ENCODE data around the gene ITGA6.
A peak's percentile ranks its signal among the peaks of the same experiment; 100 is the strongest.

ITGA6 gene

DNA sequence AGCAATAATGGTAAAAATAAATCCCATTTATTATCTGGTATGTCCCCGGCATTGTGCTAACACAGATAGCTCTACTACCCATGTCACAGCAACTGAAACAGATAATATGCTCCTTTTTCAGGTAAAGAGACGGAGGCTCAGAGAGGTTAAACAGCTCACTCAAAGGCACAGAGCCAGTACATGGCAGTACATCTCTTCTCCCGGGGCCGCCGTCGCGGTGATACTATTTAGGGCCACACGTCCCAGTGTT lies 127.8 kb downstream of the ITGA6 start:
- peak; percentile 31 for ATAC-seq (replicated peaks; ENCODE audit: extremely low read depth, poor library complexity, severe bottlenecking)
- H3K36me3 Mint-ChIP-seq (ENCODE audit: insufficient read depth): peaks cover 9% of the 10 kb centered on the region
- peak overlapping the region; percentile 84 for H3K27ac Mint-ChIP-seq (ENCODE audit: low read depth)
- no peaks in the 10 kb centered on the region for H3K9me3 Mint-ChIP-seq
- peaks cover 27% of the 10 kb centered on the region for H3K4me1 Mint-ChIP-seq
- DNase-seq (ENCODE audit: low spot score in 2 of 2): no peak
- H3K27me3 Mint-ChIP-seq: no peaks in the 10 kb centered on the region
- H3K4me3 Mint-ChIP-seq: peak overlapping the region; percentile 89

Data from central memory CD8-positive, alpha-beta T cell (primary cell).